Right hindlimb (tissue), 1 donor: ENCODE results near the gene CLSTN2.

ENCODE experiments used
- DNase-seq: peaks from one replicate; pipeline ENCODE4 v3.0.0-alpha.2; 2018

Gene CLSTN2

DNA sequence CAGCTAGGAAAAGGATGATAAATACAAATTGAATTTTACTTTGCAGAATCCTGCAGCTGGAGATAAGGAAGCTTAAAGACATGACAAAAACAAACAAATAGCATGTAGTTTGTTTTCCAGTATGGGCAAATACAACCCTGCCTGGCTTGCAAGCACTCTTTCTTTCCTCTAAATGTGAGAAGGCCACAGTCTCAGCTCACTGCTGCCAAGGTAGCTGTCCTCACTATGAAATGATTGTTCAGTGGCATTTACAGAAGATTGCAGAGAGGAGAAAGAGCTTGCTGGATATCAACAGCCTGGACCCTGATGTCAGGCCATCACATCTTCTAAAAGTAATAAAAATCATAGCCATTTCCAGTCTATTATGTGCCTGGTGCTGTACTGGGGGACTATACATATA lies 262.0 kb downstream of the CLSTN2 start:
- no peak for DNase-seq

DNA sequence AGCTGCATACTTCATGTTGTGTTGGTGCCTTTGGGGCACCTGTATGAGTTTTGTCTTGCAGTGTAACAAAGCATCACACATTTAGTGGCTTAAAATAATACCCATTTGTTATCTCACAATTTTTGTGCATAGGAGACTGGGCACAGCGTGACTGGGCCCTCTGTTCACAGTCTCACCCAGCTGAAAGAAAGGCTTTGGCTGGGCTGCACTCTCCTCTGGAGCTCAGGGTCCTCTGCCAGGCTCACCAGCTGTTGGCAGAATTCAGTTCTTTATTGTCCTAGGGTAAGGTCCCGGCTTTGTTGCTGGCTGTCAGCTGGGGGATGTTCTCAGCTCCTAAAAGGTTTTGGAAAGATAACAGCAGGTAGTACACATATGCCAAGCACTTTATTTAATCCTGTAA lies 263.3 kb downstream of the CLSTN2 start:
- DNase-seq: peak; percentile 36

DNA sequence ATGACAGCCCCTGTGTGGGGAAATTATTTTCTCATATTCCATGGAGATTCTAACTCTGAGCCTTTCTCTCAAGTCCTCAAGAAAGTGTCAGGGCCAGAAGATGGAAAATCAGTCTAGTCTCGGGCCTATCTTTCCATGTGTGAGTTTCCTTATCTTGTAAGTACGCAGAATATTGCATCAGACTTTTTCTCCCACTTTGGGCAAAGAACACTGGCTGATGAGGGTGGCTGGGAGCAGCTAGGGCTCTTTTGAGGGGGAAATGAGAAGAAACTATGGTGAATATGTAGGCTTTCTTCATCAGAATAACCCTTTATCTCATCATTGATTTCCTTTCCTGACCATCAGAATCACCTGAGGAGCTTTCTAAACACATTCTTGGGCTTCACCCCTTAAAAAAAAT lies 264.0 kb downstream of the CLSTN2 start:
- DNase-seq: no peak

DNA sequence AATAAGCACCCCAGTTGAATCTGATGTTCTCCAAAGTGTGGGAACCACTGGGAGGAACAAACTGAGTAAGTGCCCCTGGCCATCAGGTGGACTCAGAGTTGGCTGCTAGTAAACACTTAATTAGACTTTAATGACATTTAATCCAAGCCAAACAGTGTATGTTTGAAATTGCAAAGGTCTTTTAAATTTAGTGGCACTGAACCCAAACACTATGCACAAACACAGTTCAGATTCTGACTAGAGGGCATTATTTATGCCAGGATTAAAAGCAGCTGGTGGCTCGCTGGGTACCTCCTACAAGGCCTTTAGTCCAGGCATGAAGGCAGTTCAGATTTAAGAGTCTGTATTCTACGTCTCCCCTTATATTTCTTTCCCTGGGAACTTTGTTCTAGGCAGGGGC lies 264.8 kb downstream of the CLSTN2 start:
- no peak for DNase-seq

DNA sequence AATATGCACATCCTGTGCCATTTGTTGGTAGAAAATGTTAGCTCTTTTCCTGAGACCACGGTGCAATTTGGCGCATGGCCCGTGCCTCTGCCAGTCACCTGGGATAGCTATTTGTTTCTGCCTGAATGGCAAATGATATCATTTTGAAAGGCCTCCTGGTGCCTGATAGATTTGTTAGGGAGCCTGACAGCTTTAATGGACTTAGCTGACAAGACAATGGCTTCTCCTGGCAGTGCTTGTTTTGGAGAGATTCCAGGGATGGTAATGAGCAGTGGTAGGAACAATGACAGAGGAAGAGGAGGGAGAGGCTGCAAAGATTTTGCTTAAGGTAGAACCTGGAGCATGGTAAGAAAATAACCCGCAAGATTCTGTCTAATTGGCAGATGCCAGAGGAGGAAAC lies 268.5 kb downstream of the CLSTN2 start:
- no peak for DNase-seq

DNA sequence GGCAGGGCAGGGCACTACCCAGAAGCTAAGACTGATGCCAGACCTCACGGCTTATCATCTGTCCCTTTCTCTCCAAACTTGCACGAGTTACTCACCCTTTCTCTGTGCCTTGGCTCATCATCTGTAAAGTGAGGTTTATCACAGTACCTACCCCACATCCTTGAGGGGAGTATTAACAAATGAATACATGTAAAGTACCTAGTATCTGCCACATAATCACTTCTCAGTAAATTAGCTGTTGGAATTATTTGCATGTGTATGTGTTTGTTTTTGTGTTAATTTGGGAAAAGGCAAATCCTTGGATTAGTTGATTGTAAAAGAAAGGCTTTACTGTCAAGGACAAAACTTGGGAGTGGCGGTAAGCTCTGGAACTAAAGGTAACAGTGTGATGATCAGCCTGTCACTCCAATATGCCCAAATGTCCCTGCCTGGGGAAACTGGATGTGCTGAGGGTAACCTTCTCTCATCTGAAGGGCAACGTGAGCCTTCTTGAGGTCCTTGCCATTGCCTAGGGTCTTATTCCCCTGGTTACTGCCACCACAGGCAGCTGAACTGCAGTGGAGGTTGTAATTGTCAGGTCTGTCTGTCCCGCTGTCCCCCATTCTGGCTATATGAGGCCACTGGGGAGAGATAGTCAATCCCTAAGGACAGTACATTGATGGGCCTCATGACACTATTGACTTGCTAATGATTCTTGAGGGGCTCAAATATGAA lies 269.4 kb downstream of the CLSTN2 start:
- DNase-seq: no peak

DNA sequence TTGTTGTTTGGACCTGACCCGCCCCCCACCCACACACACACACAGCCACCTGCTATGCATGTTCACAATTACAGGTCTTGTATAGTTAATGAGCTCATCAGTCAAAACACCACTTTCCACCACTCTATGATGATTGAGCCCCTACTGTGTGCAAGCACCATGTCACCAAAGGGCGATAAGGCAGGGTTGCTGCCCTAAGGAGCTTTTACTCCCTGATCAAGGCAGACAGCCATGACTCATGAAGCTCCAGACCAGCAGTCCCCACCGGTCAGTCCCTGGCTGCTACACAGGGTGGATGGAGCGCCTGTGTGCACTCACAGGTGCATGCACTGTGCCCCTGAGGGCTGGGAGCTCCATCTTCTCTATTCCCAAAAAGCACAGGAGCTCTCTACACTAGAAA lies 270.6 kb downstream of the CLSTN2 start:
- DNase-seq: no peak

DNA sequence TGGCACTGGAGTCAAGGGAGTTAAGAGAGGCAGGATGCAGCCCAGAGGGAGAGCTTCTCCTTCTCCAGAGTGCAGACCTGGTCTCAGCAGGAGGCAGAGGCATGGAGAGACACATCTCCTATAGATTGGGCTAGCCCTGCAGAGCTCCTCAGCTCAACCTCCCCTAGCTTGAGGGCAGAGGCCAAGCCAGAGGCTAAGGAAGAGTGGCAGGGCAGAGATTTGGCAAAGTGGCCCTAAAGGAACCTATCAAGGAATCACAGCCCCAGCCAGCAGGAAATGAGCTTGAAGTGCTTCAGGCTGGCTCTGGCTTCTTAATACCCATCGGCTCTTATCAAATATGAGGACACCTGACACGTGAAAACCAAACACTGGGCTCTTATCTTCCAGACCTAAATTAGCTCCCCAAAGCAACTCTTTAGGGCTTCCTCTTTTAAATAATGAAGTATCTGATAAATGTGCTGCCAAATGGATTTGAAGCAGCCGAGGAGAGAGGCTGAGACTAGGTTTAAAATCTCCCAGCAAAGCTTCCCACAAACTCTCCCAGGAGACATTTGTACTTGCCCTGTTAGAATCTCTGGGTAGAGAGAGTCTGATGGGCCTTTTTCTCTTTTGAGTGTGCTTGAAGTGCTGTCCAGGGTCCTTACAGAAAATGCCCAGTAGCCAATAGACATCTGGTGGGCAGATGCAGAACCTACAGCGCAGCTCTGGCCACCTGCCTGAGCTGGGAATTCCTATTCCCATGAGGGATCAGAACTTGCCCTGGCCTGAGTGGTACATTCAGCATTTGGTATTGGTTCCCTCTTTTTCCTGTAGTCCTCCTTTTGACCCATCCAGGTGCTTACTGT lies 271.4 kb downstream of the CLSTN2 start:
- DNase-seq: peak; percentile 24

DNA sequence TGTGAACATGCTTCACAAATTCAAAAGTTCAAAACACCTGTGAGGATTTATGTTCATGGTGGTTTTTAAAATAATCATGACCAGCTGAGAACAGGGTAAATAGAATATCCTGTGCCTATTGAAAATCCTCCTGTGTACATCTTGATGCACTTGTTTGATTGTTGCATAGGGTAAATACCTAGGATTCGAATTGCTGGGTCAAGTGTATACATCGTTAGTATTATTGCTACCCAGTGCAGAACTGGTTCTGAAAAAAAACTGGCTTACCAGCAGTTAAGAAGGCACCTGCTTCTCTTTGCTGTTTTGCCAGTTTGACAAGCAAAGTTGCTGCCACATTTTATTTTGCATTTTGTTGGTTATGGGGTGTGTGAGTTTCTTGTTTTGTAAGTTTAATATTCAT lies 272.6 kb downstream of the CLSTN2 start:
- no peak for DNase-seq

DNA sequence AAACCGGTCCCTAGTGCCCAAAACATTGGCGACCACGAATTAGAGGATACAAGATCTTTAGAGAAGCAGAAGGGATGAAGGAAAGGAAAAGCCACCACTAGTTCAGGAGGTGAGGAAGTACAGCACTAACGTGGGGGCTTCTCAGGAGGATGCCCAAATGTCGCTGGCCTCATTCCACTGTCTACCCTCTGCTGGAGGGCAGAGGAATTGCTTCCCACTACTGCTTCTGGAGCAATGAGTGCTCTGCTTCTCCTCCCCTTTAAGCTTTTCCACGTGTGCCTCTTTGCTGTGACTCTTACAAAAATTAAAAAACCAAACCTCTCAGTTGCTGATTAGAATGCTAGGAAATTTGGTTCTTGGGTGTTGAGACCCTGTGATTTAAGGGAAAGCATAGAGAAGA lies 281.3 kb downstream of the CLSTN2 start:
- no peak for DNase-seq

DNA sequence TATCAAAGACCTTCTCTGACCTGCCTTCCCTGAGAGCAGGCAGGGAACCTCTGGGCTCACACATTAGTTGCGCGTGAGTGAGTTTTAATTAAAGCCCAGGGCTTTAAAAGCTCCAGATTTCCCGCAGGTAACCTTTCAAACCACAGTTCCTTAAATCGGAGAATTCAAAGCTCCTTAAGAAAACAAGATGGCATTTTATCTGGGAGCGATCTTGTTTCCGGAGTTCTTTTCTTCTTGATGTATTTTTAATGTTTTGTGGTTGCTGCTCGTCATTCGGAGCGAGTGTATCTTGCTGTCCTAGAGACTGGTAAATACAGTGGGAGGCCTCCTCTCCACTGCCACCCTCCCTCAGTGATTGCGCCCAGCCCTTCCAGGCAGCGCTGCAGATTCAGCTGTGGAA lies 284.3 kb downstream of the CLSTN2 start:
- no peak for DNase-seq

DNA sequence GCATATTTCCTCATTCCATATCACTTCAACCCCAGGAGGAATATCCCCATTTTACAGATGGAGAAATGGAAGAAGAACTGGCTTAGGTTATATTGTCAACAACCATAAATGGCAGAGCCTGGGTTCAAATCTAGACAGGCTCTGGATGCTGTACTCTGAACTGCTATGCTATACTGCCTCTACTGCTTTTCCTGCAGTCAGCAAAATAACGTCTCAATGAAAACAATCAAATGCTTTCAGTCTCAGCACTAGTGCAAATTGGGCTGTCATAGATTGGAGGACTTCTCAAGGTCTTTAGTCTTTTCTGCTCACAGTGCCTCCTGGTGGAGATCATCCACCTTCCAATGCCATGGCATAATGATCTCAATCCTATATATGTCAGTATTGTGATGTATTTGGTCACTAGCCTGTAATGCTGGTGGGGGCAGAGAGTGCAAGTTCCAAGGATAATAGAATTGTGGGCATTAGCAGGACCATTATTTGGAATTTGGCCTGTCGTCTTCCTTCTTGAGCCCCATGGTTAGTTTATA lies 285.0 kb downstream of the CLSTN2 start:
- DNase-seq: no peak

DNA sequence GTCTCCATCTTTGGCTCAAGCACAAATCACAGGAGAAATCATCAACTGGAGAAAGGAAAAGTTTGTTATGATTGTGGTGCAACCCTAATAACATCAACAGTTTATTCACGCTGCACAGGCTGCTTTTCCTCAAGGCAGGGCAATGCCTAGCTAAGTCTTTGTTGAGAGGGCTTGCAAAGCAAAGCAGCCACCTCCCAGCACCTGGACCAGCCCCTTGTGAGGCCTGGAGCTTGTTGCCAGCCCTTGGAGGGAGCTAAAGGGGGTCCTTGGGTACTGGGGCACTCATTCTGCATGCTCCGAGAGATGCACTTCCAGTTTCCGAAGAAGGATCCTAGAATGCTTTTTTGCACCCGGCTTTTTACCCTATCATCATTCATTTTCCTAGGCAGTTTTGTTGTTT lies 288.2 kb downstream of the CLSTN2 start:
- no peak for DNase-seq

DNA sequence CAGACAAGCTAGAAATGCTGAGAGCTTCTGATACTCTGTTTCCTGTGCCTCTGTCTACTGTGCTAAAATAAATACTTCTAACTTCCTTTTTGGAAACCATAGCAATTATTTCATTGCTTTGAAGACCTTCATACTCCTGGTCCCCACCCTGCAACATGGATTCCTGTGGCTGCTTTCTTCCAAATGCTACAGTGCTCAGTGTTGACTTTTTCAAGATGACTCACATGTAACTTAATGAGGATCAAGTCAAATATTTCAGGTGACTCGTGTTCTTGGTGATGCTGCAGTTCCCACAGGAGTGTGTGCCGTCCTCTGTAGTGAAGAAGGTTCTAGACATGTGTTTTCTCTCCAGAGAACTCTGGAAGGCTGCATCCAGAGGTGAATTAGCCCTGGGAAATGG lies 288.6 kb downstream of the CLSTN2 start:
- no peak for DNase-seq

DNA sequence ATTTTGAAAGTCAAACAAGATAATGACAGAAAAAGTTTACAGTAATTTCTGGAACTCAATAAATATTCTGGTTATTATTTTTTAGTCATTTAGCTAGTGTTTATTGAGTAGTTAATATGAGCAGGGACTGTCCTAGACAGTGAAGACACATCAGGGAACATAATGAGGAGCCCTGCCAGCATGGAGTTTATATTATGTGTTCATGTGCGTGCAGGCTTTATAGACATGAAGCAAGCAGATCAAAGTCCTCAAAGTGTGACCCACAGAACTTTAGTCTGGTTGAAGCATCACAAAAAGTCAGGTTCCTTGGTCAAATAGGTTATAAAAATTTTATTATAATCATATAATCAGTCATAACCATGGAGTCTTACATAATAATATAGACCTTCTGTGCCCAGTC lies 289.3 kb downstream of the CLSTN2 start:
- DNase-seq: no peak

DNA sequence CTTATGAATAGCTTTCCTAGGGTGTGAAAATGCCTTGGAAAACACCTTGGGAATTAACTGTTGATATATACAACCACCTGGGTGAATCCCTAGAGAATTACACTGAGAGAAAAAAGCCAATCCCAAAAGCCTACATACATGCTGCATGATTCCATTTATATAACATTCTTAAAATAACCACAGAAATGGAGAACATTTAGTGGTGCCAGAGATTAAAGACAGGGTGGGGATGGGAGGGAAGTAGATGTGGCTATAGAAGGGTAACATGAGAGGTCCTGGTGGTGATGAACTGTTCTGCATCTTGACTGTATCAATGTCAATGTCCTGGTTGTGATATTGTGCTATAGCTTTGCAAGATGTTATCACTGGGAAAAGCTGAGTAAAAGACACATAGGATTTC lies 291.0 kb downstream of the CLSTN2 start:
- no peak for DNase-seq

DNA sequence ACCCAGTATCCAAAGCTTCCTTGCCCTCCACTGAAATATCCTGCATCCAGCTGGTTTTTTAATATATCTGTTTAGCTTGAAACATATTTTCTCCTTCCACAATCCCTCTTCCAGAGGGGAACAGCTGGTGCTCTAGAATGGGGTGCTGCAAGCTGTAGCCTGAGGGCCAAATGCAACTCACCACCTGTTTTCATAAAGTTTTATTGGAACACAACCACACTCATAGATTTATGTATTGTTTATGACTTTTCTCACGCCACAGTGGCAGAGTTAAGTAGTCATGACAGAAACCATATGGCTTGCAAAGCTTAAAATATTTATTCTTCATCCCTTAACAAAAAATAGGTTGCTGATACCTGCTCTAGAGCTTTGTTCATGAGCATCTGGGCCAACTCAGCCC lies 298.7 kb downstream of the CLSTN2 start:
- DNase-seq: no peak

DNA sequence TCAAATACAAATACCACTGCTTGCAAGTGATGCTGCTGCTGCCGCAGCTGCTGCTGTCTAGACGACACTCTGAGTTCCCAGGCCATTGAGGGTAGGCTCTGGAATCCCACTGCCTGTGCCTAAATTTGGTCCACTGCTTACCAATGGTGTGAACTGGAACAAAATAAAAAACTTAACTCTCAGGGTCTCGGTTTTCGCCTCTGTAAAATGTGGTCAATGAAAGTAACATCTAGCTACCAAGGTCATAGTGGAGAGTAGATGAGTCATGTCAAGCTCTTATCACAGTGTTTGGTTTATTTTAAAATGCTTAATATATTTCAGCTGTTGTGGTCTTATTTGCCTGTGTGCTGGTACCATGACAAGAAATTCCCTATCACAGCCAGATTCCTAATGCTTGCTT lies 299.3 kb downstream of the CLSTN2 start:
- no peak for DNase-seq

DNA sequence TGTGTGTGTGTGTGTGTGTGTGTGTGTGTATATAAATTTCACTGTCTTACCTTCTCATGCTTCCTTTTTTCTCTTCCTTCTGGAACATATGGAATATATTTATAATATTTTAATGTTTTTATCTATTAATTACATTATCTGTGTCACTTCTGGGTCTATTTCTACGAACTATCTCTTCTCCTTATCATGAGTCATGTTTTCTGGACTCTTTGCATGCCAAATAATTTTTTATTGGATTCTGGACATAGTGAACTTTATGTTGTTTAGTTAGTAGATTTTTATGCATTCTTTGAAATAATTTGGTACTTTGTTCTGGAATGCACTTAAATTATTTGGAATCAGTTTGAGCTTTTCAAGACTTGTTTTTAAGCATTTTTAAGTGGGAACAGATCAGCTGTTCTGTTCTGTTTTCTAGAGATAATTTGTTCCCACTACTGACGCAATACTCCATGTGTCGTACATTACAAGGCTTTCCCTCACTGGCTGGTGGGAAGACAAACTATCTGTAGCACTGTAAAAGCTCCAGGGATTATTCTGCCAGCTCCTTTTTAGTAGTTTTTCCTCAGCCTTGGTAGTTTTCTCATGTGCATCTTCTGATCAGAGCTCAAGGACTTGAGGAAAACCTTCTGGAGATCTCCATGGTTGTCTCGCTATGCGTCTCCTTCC lies 302.0 kb downstream of the CLSTN2 start:
- no peak for DNase-seq

DNA sequence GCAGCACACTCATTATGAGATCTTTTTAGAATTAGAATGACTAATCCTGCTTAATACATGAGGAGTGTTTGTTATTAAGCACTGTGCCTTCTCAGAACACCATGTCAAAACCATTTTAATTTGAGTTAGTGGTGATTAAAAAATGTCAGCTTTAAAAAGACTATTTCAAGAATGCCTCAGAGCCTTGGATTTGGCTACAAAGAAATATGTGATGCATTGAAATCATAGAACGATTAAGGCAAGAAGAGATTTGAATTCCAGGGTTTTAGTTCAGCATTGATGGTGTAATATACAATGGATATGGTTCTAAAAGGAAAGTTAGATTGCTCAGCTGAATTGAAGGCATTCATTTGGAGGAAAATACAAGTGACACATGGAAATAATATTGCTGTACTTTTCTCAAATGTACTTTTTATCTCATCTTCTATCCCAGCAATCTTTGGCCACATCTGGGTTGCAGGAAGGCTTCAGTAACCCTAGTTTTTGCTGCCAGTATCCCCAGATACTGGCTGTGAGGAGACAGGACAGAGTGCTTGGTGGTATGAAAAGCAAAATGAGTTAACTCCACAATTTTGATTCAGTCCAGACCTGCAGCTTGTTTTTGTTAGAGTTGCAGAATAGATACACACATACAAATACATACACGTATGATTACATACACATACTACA lies 303.8 kb downstream of the CLSTN2 start:
- no peak for DNase-seq

DNA sequence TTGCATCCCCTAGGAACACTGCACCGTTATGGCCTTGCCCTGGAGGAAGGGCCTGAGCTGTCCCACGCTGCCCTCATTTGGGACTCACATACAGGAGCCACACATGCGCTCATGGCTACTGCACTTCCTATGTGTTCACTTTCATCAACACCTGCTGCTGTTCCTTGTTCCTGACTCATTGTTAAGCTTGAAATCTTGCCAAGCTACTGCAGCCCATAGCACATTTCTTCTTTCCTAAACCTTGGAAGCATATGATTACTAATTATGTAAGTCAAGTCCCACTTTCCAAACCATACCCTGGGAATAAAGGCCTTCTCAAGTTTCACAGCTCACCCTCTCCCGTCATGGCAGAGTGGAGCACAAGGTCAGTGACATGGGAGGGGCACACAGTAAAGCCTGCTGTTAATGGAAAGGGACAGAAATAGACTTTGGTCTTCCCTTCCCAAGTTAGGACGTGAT lies 307.9 kb downstream of the CLSTN2 start:
- DNase-seq: no peak

DNA sequence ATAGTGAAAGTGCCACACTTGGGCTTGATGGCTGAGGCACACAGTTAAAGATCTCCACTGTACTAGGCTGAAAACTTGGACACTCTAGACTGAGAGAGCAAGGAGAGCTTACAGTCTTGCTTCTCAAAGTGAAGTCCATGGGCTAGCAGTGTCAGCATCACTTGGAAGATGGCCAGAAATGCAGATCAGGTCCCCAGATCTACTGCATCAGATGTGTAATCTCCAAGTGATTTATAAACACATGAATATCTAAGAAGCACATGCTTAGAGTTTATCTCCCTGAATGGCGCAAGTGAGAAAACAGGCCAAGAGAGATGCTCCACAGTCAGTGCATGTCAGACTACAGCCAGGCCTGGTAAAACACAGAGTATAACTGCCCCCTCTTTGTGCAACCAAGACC lies 308.6 kb downstream of the CLSTN2 start:
- no peak for DNase-seq

DNA sequence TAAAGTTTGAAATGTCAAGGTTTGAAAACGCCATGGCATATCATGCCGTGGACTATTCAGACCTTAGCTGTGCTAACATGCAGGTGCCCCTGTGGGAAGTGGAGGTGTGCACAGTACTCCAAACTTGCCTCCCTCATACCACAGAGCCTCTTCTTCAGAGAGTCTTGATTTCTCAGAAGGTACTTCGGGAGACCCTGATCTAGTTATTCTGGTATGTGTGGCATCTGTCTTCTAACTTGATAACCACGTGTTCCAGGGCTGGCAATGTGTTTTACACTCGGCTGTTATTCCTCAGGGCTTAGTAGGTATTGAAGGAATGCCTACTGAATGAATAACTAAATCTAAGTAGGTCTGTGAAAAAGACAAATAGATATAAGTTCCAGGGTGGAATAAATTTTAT lies 309.9 kb downstream of the CLSTN2 start:
- no peak for DNase-seq
